Endothelial cell of umbilical vein (primary cell): ENCODE measurements around the gene IL15.

Source experiments
- EZH2 ChIP-seq: IDR thresholded peaks from 2 replicates; pipeline ENCODE4 v1.6.1; 2012; ENCODE audit warnings: borderline replicate concordance, low read depth, mild to moderate bottlenecking, moderate library complexity, low read length, inconsistent platforms; ENCODE audit not compliant: severe bottlenecking
- POLR2A ChIP-seq: IDR thresholded peaks from 2 replicates; pipeline ENCODE4 v1.6.1; 2012; ENCODE audit warnings: low read depth, mild to moderate bottlenecking, control low read depth, low read length
- POLR2AphosphoS5 ChIP-seq: IDR thresholded peaks from 2 replicates; pipeline ENCODE4 v1.6.1; 2012; ENCODE audit warnings: low read depth, mild to moderate bottlenecking, control low read depth, low read length, moderate library complexity; ENCODE audit not compliant: insufficient read depth

DNA sequence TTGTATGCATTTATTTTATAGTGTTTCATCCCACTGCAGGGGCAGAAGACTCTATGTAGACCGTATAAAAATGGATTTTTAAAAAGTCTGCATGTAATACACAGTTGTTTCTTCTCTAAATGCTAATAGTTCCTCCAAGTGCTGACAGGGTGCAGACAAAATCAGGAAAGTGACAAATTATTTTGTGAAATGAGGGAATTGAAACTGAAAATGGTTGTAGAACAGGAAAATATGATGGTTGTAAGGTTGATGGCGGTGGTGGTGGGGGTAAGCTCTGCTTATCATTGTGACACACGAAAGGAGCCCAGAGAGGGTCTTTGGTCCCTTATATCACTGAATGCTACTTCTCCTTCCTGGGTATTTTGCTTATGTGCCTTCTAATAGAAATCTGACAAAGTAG, 4.3 kb downstream of the IL15 start:
- TF ChIP-seq POLR2A (no peak), POLR2AphosphoS5 (no peak), EZH2 (no peak)
